ENCODE measurements around the gene UBL4A.

UBL4A gene

GRCh38 chrX:154486396-154487207 is at the start of gene UBL4A:
Gene UBL4A, minus strand, starts transcription at chrX:154486615. Its CDS starts 31 bp downstream, at chrX:154486584.
- peak within 1 kb of the TSS; percentile 73 for H3K27ac ChIP-seq (ENCODE audit: low read depth, low read length)
- peaks cover 18 to 26% of the 10 kb centered on the region in 2 donors for H3K4me1 ChIP-seq (ENCODE audit: control insufficient read depth in 1 of 2, insufficient read depth in 2 of 2, low read length in 2 of 2)

GRCh38 chrX:154535892-154536291 is 49.5 kb upstream of the UBL4A start:
- Histone ChIP-seq H3K4me3 (ENCODE audit: low read depth in 1 of 2, low read length in 2 of 2) (no peak overlapping the region), H3K27ac (ENCODE audit: low read depth, low read length) (no peak overlapping the region), H3K27me3 (ENCODE audit: control insufficient read depth in 1 of 2, insufficient read depth in 2 of 2, low read length in 2 of 2) (no peaks in the 10 kb centered on the region), H3K36me3 (ENCODE audit: control insufficient read depth in 1 of 2, insufficient read depth in 2 of 2, low read length in 2 of 2) (peaks cover 2 to 24% of the 10 kb centered on the region in 2 donors), H3K4me1 (ENCODE audit: control insufficient read depth in 1 of 2, insufficient read depth in 2 of 2, low read length in 2 of 2) (no peaks in the 10 kb centered on the region), H3K9ac (ENCODE audit: low read depth in 1 of 2, low read length in 2 of 2) (no peak overlapping the region), H3K9me3 (ENCODE audit: control insufficient read depth in 1 of 2, low read length in 2 of 2) (no peaks in the 10 kb centered on the region)

More at GRCh38 chrX:154486396-154487207, at the start of gene UBL4A:
- H3K9ac ChIP-seq (ENCODE audit: low read depth in 1 of 2, low read length in 2 of 2), result peak within 1 kb of the TSS; percentile 48 to 70
- peak within 1 kb of the TSS; percentile 52 to 63 for H3K4me3 ChIP-seq (ENCODE audit: low read depth in 1 of 2, low read length in 2 of 2)
- no peaks in the 10 kb centered on the region for H3K9me3 ChIP-seq (ENCODE audit: control insufficient read depth in 1 of 2, low read length in 2 of 2)
- H3K36me3 ChIP-seq (ENCODE audit: control insufficient read depth in 1 of 2, insufficient read depth in 2 of 2, low read length in 2 of 2), result peaks cover 0 to 5% of the 10 kb centered on the region in 2 donors
- H3K27me3 ChIP-seq (ENCODE audit: control insufficient read depth in 1 of 2, insufficient read depth in 2 of 2, low read length in 2 of 2), result no peaks in the 10 kb centered on the region

GRCh38 chrX:154534526-154535322 is 48.3 kb upstream of the UBL4A start:
- no peaks in the 10 kb centered on the region for H3K4me1 ChIP-seq (ENCODE audit: control insufficient read depth in 1 of 2, insufficient read depth in 2 of 2, low read length in 2 of 2)

GRCh38 chrX:154532690-154533089 is 46.3 kb upstream of the UBL4A start:
- Histone ChIP-seq H3K27me3 (ENCODE audit: control insufficient read depth in 1 of 2, insufficient read depth in 2 of 2, low read length in 2 of 2) (no peaks in the 10 kb centered on the region), H3K27ac (ENCODE audit: low read depth, low read length) (no peak overlapping the region), H3K4me1 (ENCODE audit: control insufficient read depth in 1 of 2, insufficient read depth in 2 of 2, low read length in 2 of 2) (no peaks in the 10 kb centered on the region), H3K9me3 (ENCODE audit: control insufficient read depth in 1 of 2, low read length in 2 of 2) (no peaks in the 10 kb centered on the region), H3K9ac (ENCODE audit: low read depth in 1 of 2, low read length in 2 of 2) (no peak overlapping the region), H3K4me3 (ENCODE audit: low read depth in 1 of 2, low read length in 2 of 2) (no peak overlapping the region), H3K36me3 (ENCODE audit: control insufficient read depth in 1 of 2, insufficient read depth in 2 of 2, low read length in 2 of 2) (peaks cover 2 to 24% of the 10 kb centered on the region in 2 donors)

More at GRCh38 chrX:154534526-154535322, 48.3 kb upstream of the UBL4A start:
- H3K9me3 ChIP-seq (ENCODE audit: control insufficient read depth in 1 of 2, low read length in 2 of 2), result no peaks in the 10 kb centered on the region
- H3K27me3 ChIP-seq (ENCODE audit: control insufficient read depth in 1 of 2, insufficient read depth in 2 of 2, low read length in 2 of 2), result no peaks in the 10 kb centered on the region
- H3K27ac ChIP-seq (ENCODE audit: low read depth, low read length), result no peak overlapping the region
- H3K9ac ChIP-seq (ENCODE audit: low read depth in 1 of 2, low read length in 2 of 2), result no peak overlapping the region
- H3K4me3 ChIP-seq (ENCODE audit: low read depth in 1 of 2, low read length in 2 of 2), result no peak overlapping the region
- H3K36me3 ChIP-seq (ENCODE audit: control insufficient read depth in 1 of 2, insufficient read depth in 2 of 2, low read length in 2 of 2), result peaks cover 2 to 24% of the 10 kb centered on the region in 2 donors

GRCh38 chrX:154531626-154532025 is 45.2 kb upstream of the UBL4A start:
- Histone ChIP-seq H3K4me3 (ENCODE audit: low read depth in 1 of 2, low read length in 2 of 2) (no peak overlapping the region), H3K9me3 (ENCODE audit: control insufficient read depth in 1 of 2, low read length in 2 of 2) (no peaks in the 10 kb centered on the region), H3K9ac (ENCODE audit: low read depth in 1 of 2, low read length in 2 of 2) (no peak overlapping the region), H3K4me1 (ENCODE audit: control insufficient read depth in 1 of 2, insufficient read depth in 2 of 2, low read length in 2 of 2) (peaks cover 3 to 8% of the 10 kb centered on the region in 2 donors), H3K27ac (ENCODE audit: low read depth, low read length) (no peak overlapping the region), H3K36me3 (ENCODE audit: control insufficient read depth in 1 of 2, insufficient read depth in 2 of 2, low read length in 2 of 2) (peaks cover 2 to 24% of the 10 kb centered on the region in 2 donors), H3K27me3 (ENCODE audit: control insufficient read depth in 1 of 2, insufficient read depth in 2 of 2, low read length in 2 of 2) (no peaks in the 10 kb centered on the region)

GRCh38 chrX:154530286-154530685 is 43.9 kb upstream of the UBL4A start:
- H3K36me3 ChIP-seq (ENCODE audit: control insufficient read depth in 1 of 2, insufficient read depth in 2 of 2, low read length in 2 of 2), result peaks cover 2 to 20% of the 10 kb centered on the region in 2 donors
- no peak overlapping the region for H3K27ac ChIP-seq (ENCODE audit: low read depth, low read length)
- no peaks in the 10 kb centered on the region for H3K9me3 ChIP-seq (ENCODE audit: control insufficient read depth in 1 of 2, low read length in 2 of 2)
- H3K27me3 ChIP-seq (ENCODE audit: control insufficient read depth in 1 of 2, insufficient read depth in 2 of 2, low read length in 2 of 2), result no peaks in the 10 kb centered on the region
- H3K9ac ChIP-seq (ENCODE audit: low read depth in 1 of 2, low read length in 2 of 2), result no peak overlapping the region
- H3K4me3 ChIP-seq (ENCODE audit: low read depth in 1 of 2, low read length in 2 of 2), result no peak overlapping the region
- peaks cover 3 to 8% of the 10 kb centered on the region in 2 donors for H3K4me1 ChIP-seq (ENCODE audit: control insufficient read depth in 1 of 2, insufficient read depth in 2 of 2, low read length in 2 of 2)

GRCh38 chrX:154529206-154529612 is 42.8 kb upstream of the UBL4A start:
- no peaks in the 10 kb centered on the region for H3K9me3 ChIP-seq (ENCODE audit: control insufficient read depth in 1 of 2, low read length in 2 of 2)
- H3K27ac ChIP-seq (ENCODE audit: low read depth, low read length), result no peak overlapping the region
- no peak overlapping the region for H3K4me3 ChIP-seq (ENCODE audit: low read depth in 1 of 2, low read length in 2 of 2)
- no peaks in the 10 kb centered on the region for H3K27me3 ChIP-seq (ENCODE audit: control insufficient read depth in 1 of 2, insufficient read depth in 2 of 2, low read length in 2 of 2)
- no peak overlapping the region for H3K9ac ChIP-seq (ENCODE audit: low read depth in 1 of 2, low read length in 2 of 2)
- peaks cover 3 to 8% of the 10 kb centered on the region in 2 donors for H3K4me1 ChIP-seq (ENCODE audit: control insufficient read depth in 1 of 2, insufficient read depth in 2 of 2, low read length in 2 of 2)
- H3K36me3 ChIP-seq (ENCODE audit: control insufficient read depth in 1 of 2, insufficient read depth in 2 of 2, low read length in 2 of 2), result peaks cover 2 to 16% of the 10 kb centered on the region in 2 donors

GRCh38 chrX:154526901-154527675 is 40.7 kb upstream of the UBL4A start:
- H3K9ac ChIP-seq (ENCODE audit: low read depth in 1 of 2, low read length in 2 of 2), result peak overlapping the region; percentile 60 to 63
- H3K27ac ChIP-seq (ENCODE audit: low read depth, low read length), result peak overlapping the region; percentile 51
- H3K4me3 ChIP-seq (ENCODE audit: low read depth in 1 of 2, low read length in 2 of 2), result peak overlapping the region; percentile 55 to 62
- H3K4me1 ChIP-seq (ENCODE audit: control insufficient read depth in 1 of 2, insufficient read depth in 2 of 2, low read length in 2 of 2), result peaks cover 3 to 8% of the 10 kb centered on the region in 2 donors
- H3K36me3 ChIP-seq (ENCODE audit: control insufficient read depth in 1 of 2, insufficient read depth in 2 of 2, low read length in 2 of 2), result no peaks in the 10 kb centered on the region
- no peaks in the 10 kb centered on the region for H3K9me3 ChIP-seq (ENCODE audit: control insufficient read depth in 1 of 2, low read length in 2 of 2)
- H3K27me3 ChIP-seq (ENCODE audit: control insufficient read depth in 1 of 2, insufficient read depth in 2 of 2, low read length in 2 of 2), result no peaks in the 10 kb centered on the region

- Histone ChIP-seq H3K27ac (ENCODE audit: low read depth, low read length) (no peak overlapping the region), H3K4me1 (ENCODE audit: control insufficient read depth in 1 of 2, insufficient read depth in 2 of 2, low read length in 2 of 2) (peaks cover 3 to 8% of the 10 kb centered on the region in 2 donors), H3K27me3 (ENCODE audit: control insufficient read depth in 1 of 2, insufficient read depth in 2 of 2, low read length in 2 of 2) (no peaks in the 10 kb centered on the region), H3K9me3 (ENCODE audit: control insufficient read depth in 1 of 2, low read length in 2 of 2) (no peaks in the 10 kb centered on the region), H3K9ac (ENCODE audit: low read depth in 1 of 2, low read length in 2 of 2) (no peak overlapping the region), H3K4me3 (ENCODE audit: low read depth in 1 of 2, low read length in 2 of 2) (no peak overlapping the region), H3K36me3 (ENCODE audit: control insufficient read depth in 1 of 2, insufficient read depth in 2 of 2, low read length in 2 of 2) (no peaks in the 10 kb centered on the region)
Measured at GRCh38 chrX:154525606-154526490, 39.4 kb upstream of the UBL4A start.

Measured in duodenal mucosa (tissue), 2 donors.